HG03460 (cell line): ENCODE results near the gene CCNE1.
"Not testable (repeated sequence)": the region's sequence is repeated elsewhere in the genome, so short reads cannot be mapped to it uniquely, and the experiment has no call there.

ENCODE experiments used
- ATAC-seq: cut with Tn5 transposase; IDR thresholded peaks from one replicate; pipeline ENCODE4 v1.9.1; 2021; ENCODE audit not compliant: unreplicated experiment

CCNE1 gene

DNA sequence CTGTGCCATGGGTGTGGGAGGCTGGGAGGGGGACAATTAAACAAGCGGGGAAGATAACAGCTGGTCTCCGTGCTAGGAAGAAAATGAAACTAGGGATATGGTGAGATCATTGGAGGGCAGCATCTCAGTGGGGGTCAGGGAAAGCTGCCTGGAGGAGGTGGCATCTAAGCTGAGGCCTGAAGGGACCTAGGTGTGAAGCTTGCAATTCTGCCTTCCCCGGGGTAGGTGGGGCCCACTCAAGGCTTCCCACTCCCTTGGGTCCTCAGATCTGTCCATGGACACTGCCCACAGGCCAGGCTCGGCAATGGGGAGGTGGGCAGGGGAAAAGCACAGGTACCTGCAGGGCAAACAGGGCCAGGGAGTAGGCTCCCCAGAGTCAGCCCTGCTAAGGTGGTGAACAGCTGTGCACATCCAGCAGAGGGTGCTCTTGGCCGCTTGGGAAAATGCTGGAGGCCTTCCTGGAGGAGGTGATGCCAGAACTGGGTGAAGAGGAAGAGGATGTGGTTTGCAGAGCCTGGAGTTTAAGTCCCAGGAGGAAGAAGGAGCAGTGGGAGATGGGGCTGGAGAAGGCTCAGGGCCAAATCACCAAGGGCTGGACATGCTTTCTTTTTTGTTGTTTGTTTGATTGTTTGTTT, 25.7 kb upstream of the CCNE1 start:
- no peak for ATAC-seq

GRCh38 chr19:29787281-29787680, 24.5 kb upstream of the CCNE1 start:
- no peak for ATAC-seq

DNA sequence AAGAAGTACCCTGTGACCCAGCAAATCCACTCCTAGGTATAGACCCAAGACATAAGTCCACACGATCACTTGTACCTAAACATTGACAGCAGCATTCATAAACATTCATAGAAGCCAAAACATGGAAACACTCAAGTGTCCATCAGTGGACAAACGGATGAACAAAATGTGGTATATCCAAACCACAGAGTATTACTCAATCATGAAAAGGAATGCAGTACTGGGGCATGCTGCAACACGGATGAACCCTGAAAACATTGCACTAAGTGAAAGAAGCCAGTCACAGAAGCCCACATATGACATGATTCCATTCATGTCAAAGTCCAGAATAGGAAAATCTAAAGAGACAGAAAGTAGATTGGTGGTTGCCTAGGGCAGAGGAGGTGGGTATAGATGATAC, 22.8 kb upstream of the CCNE1 start:
- no peak for ATAC-seq

DNA sequence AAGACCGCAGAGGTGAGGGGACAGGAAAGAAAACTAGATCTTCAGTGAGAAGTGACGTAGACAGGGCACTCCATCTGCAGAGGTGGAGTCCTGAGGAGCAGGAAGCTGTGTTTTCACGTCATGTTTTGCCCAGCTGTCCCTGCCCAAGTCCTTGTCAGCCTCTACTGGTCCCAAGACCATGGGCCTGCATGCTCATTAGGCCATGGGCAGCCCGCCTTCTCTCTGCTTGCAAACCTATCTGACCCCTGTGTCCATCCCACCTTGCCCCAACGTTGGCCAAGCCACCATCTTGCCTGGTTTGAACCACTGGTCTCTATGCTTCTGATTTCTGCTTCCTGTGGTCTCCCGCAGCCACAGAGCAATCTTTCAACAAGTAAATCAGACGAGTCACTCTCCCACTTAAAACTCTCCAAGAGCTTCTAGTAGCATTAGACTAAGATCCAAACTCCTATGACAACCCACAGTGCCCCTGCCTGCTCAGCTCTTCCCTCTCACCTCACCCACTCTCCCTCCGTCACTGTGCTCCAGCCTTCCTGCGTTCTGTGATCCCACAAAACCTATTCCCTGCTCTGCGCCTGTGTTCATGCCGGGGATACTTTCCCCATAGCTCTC, 18.6 kb upstream of the CCNE1 start:
- no peak for ATAC-seq

DNA sequence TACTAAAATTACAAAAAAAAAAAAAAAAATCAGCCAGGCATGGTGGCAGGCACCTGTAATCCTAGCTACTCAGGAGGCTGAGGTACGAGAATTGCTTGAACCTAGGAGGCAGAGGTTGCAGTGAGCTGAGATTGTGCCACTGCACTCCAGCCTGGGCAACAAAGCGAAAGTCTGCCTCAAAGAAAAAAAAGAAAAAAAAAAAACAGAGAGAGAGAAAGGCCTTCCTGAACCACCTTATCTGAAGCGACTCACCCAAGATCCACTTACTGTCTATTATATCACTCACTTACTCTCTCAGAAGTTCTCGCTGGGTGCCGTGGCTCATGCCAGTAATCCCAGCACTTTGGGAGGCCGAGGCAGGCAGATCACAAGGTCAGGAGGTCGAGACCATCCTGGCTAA, 17.3 kb upstream of the CCNE1 start:
- ATAC-seq: not testable (repeated sequence)

DNA sequence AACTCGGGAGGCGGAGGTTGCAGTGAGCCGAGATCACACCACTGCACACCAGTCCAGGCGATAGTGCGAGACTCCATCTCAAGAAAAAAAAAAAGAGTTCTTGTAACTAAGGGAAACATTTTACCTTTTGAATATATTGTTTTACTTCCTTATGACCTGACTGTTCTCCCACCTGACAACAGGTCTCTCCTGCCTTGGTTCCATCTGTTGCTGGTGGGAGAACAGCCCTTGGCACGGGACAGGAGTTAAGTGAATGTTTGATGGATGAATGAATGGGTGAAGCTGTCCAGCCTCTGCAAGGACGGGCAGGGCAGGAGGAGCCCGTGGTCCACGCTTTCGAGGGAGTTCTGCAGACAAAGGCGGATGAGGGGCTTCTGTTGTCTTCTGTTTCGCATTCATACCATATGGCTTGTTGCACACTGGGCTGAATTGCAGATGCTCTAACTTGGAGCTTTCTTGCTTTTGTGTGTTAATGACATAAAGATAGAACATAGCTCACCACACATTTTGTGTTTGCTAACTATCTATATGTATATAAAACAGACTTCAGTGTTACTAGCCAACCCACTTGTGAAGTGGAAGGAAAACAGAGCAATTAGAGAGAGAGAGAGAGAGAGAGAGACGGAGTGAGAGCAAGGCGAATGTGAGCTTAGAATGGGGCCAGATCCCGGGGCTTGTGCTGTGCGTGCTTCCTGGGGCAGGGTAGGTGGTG, 16.2 kb upstream of the CCNE1 start:
- ATAC-seq: no peak

- ATAC-seq: no peak
Observed at GRCh38 chr19:29796173-29796573, 15.6 kb upstream of the CCNE1 start.

- ATAC-seq: no peak
Observed at GRCh38 chr19:29798774-29799497, 12.9 kb upstream of the CCNE1 start.

GRCh38 chr19:29800100-29800825, 11.5 kb upstream of the CCNE1 start:
- ATAC-seq: no peak

GRCh38 chr19:29803951-29804350, 7.8 kb upstream of the CCNE1 start:
- ATAC-seq: not testable (repeated sequence)

DNA sequence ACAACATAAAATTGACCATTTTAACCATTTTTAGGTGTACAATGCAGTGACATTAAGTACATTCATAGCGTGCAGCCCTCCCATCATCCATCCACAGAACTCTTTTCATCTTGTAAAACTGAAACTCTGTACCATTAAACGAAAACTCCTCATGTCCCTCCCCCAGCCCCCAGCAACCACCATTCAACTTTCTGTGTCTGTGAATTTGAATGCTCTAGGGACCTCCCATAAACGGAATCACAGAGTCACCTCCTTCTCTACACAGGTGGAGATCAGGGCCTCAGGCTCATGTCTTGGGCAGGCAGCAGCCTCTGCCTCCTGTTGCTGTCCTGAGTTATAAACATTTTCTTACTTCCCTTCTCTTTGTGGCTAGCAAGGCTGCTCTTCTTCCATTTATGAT, 7.3 kb upstream of the CCNE1 start:
- ATAC-seq: no peak

GRCh38 chr19:29805031-29805965, 6.5 kb upstream of the CCNE1 start:
- no peak for ATAC-seq

- no peak for ATAC-seq
Observed at GRCh38 chr19:29806098-29806866, 5.5 kb upstream of the CCNE1 start.

DNA sequence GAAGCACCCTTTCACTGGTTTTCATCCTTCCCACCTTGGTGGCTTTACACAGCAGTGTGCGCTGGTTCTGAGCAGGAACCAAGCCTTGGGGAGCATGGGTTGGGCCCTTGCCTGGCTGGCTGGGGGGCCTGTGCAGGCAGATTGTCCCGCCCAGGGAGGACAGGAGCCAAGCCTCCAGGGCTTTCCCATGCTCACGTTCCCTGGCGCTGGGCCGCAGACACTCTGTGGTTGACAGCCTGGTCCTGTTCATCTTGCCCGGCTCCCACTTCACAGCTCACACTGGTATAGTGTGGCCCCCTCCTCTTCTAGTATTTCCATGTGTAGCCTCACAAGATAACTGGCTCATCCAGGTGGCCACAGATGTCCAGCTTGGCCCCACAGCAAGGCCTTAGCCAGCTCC, 4.6 kb upstream of the CCNE1 start:
- no peak for ATAC-seq

GRCh38 chr19:29807870-29808405, 3.9 kb upstream of the CCNE1 start:
- no peak for ATAC-seq

- no peak for ATAC-seq
Observed at GRCh38 chr19:29809795-29810503, 1.8 kb upstream of the CCNE1 start.

GRCh38 chr19:29810504-29810871, 1.3 kb upstream of the CCNE1 start:
- ATAC-seq: no peak

DNA sequence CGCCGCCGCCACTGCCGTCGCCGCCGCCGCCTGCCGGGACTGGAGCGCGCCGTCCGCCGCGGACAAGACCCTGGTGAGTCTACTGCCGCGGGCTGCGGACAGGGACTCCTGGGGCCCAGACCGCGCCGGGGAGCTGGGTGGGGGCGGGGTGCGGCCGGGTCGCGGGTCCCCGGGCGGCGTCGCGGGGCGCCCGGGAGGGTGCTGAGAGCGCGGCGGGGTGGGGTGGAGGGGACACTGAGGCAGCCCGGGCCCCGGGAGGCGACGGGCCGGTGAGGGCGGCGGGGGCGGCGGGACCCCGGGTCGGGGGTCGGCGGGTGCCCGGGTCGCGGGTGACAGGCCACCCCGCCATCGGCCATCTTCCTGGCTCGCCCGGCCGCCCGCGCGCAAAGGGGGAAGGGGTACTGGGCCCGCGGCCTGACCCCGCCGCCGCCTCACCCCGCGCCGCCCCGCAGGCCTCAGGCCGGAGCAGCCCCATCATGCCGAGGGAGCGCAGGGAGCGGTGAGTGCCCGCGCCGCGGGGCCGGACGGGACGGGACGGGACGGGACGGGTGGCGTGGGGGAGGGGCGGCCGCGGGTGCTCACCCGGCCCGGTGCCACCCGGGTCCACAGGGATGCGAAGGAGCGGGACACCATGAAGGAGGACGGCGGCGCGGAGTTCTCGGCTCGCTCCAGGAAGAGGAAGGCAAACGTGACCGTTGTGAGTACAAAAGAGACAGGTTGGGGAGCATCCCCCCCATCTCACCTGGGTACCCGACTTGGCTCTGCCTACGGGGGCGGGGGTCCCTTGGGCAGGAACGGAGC, 489 bp downstream of the CCNE1 start:
- ATAC-seq: no peak
